H9 (cell line): ENCODE measurements around the gene CMSS1. TPM values are rescaled to one million over a fixed set of nuclear protein-coding genes. Genes with fewer than 3 reads are reported as not detected.

Experiments used
- DNase-seq: peaks from one replicate; pipeline ENCODE4 v3.0.0-alpha.2; 2017
- H2AFZ ChIP-seq: one replicate; pipeline ENCODE4 v1.6.1; 2013; ENCODE audit warnings: mild to moderate bottlenecking, low read length, control low read depth, moderate library complexity
- H2AK5ac ChIP-seq: 2 replicates; pipeline ENCODE4 v1.6.1; 2013; ENCODE audit warnings: low read length, control low read depth, mixed read lengths; ENCODE audit not compliant: insufficient read length
- H2BK120ac ChIP-seq: one replicate; pipeline ENCODE4 v1.6.1; 2013; ENCODE audit warnings: low read depth, mild to moderate bottlenecking, low read length, control low read depth, inconsistent platforms; ENCODE audit not compliant: poor library complexity, severe bottlenecking
- H2BK12ac ChIP-seq: 2 replicates; pipeline ENCODE4 v1.6.1; 2013; ENCODE audit warnings: low read length, control low read depth, mixed read lengths, low read depth; ENCODE audit not compliant: insufficient read length
- H2BK15ac ChIP-seq: 2 replicates; pipeline ENCODE4 v1.6.1; 2013; ENCODE audit warnings: low read depth, low read length, control low read depth
- H2BK20ac ChIP-seq: one replicate; pipeline ENCODE4 v1.6.1; 2013; ENCODE audit warnings: low read depth, mild to moderate bottlenecking, low read length, control low read depth, inconsistent platforms; ENCODE audit not compliant: poor library complexity, severe bottlenecking
- H2BK5ac ChIP-seq: 2 replicates; pipeline ENCODE4 v1.6.1; 2013; ENCODE audit warnings: low read length, control low read depth, mixed read lengths; ENCODE audit not compliant: insufficient read length
- H3K14ac ChIP-seq: 2 replicates; pipeline ENCODE4 v1.6.1; 2013; ENCODE audit warnings: low read length, control low read depth; ENCODE audit not compliant: insufficient read depth
- H3K18ac ChIP-seq: 2 replicates; pipeline ENCODE4 v1.6.1; 2013; ENCODE audit warnings: low read depth, mild to moderate bottlenecking, mixed read lengths, low read length, control low read depth; ENCODE audit not compliant: insufficient read length
- H3K23ac ChIP-seq: 2 replicates; pipeline ENCODE4 v1.6.1; 2013; ENCODE audit warnings: low read length, control low read depth, mixed read lengths, low read depth; ENCODE audit not compliant: insufficient read length
- H3K23me2 ChIP-seq: 2 replicates; pipeline ENCODE4 v1.6.1; 2013; ENCODE audit warnings: low read depth, mild to moderate bottlenecking, mixed read lengths, low read length, control low read depth; ENCODE audit not compliant: insufficient read length, poor library complexity, severe bottlenecking
- H3K27ac ChIP-seq: 2 replicates; pipeline ENCODE4 v1.5.1; 2013; ENCODE audit warnings: low read length, control low read depth, mixed read lengths, low read depth; ENCODE audit not compliant: insufficient read length
- H3K27me3 ChIP-seq: 2 replicates; pipeline ENCODE4 v1.6.1; 2013; ENCODE audit warnings: low read length, control low read depth, inconsistent platforms; ENCODE audit not compliant: insufficient read depth
- H3K4ac ChIP-seq: 2 replicates; pipeline ENCODE4 v1.6.1; 2013; ENCODE audit warnings: low read depth, mild to moderate bottlenecking, control low read depth, inconsistent platforms, low read length, moderate library complexity
- H3K4me1 ChIP-seq: 2 replicates; pipeline ENCODE4 v1.6.1; 2013; ENCODE audit warnings: low read length, control low read depth, inconsistent platforms; ENCODE audit not compliant: insufficient read depth
- H3K4me2 ChIP-seq: 2 replicates; pipeline ENCODE4 v1.6.1; 2013; ENCODE audit warnings: low read length, control low read depth, mixed read lengths; ENCODE audit not compliant: insufficient read length, insufficient read depth
- H3K56ac ChIP-seq: 2 replicates; pipeline ENCODE4 v1.6.1; 2013; ENCODE audit warnings: low read depth, mild to moderate bottlenecking, mixed read lengths, low read length, control low read depth; ENCODE audit not compliant: insufficient read length
- H3K79me1 ChIP-seq: 2 replicates; pipeline ENCODE4 v1.6.1; 2013; ENCODE audit warnings: low read depth, mild to moderate bottlenecking, moderate library complexity, low read length, control low read depth, inconsistent platforms; ENCODE audit not compliant: insufficient read depth, poor library complexity, severe bottlenecking
- H3K79me2 ChIP-seq: 2 replicates; pipeline ENCODE4 v1.6.1; 2013; ENCODE audit warnings: low read length, control low read depth, inconsistent platforms; ENCODE audit not compliant: insufficient read depth
- H3K9ac ChIP-seq: 2 replicates; pipeline ENCODE4 v1.6.1; 2013; ENCODE audit warnings: low read length, control low read depth, mixed read lengths; ENCODE audit not compliant: insufficient read length; ENCODE audit errors: extremely low read depth
- H3K9me3 ChIP-seq: one replicate; pipeline ENCODE4 v1.6.1; 2013; ENCODE audit warnings: low read depth, low read length, inconsistent platforms; ENCODE audit not compliant: control insufficient read depth
- H3T11ph ChIP-seq: one replicate; pipeline ENCODE4 v1.6.1; 2013; ENCODE audit warnings: mild to moderate bottlenecking, low read length, control low read depth, inconsistent platforms
- H4K20me1 ChIP-seq: one replicate; pipeline ENCODE4 v1.6.1; 2013; ENCODE audit not compliant: control insufficient read depth, insufficient read length, insufficient read depth
- H4K5ac ChIP-seq: 2 replicates; pipeline ENCODE4 v1.6.1; 2013; ENCODE audit warnings: low read depth, mild to moderate bottlenecking, mixed read lengths, low read length, control low read depth; ENCODE audit not compliant: insufficient read length
- H4K8ac ChIP-seq: replicated peaks from 2 replicates; pipeline ENCODE4 v1.6.1; 2013; ENCODE audit warnings: low read length, control low read depth, mixed read lengths, low read depth; ENCODE audit not compliant: insufficient read length
- H4K91ac ChIP-seq: 2 replicates; pipeline ENCODE4 v1.6.1; 2013; ENCODE audit warnings: low read depth, mild to moderate bottlenecking, moderate library complexity, mixed read lengths, low read length, control low read depth; ENCODE audit not compliant: insufficient read length
- H3K27ac Mint-ChIP-seq, 3 experiments: 2 replicates in 2 of 3; 3 replicates in 1 of 3; pipeline ENCODE4 v1.8.0; 2020 to 2021; ENCODE audit warnings: mixed read lengths in 3 of 3, mild to moderate bottlenecking in 1 of 3, moderate library complexity in 1 of 3
- H3K27me3 Mint-ChIP-seq: 2 replicates; pipeline ENCODE4 v1.8.0; 2021; ENCODE audit warnings: low read depth, mild to moderate bottlenecking, moderate library complexity, mixed read lengths
- H3K36me3 Mint-ChIP-seq, 3 experiments: 2 replicates in 2 of 3; 3 replicates in 1 of 3; pipeline ENCODE4 v1.8.0; 2020 to 2021; ENCODE audit warnings: low read depth in 3 of 3, mixed read lengths in 3 of 3; ENCODE audit not compliant: insufficient read depth in 1 of 3
- H3K4me1 Mint-ChIP-seq, 2 experiments: 2 replicates each; pipeline ENCODE4 v1.8.0; 2020; ENCODE audit warnings: mixed read lengths in 2 of 2
- H3K4me3 Mint-ChIP-seq, 2 experiments: 2 replicates in 1 of 2; 3 replicates in 1 of 2; pipeline ENCODE4 v1.8.0; 2020 to 2021; ENCODE audit warnings: mild to moderate bottlenecking in 2 of 2, mixed read lengths in 2 of 2, moderate library complexity in 1 of 2
- H3K9me3 Mint-ChIP-seq, 2 experiments: 2 replicates in 1 of 2; 3 replicates in 1 of 2; pipeline ENCODE4 v1.8.0; 2020; ENCODE audit warnings: mild to moderate bottlenecking in 2 of 2, mixed read lengths in 2 of 2, moderate library complexity in 1 of 2
- CTCF ChIP-seq: fragments of 200-600 bp; sonication (generic); conservative IDR thresholded peaks from 3 replicates; pipeline ENCODE4 v1.8.0; 2021; ENCODE audit warnings: antibody characterized with exemption, mild to moderate bottlenecking
- WGBS: extraction: QIAGEN DNeasy Blood & Tissue Kit; methylation state at CpG from one replicate; pipeline ENCODE4 v1.1.7; 2013; ENCODE audit warnings: missing lambda C conversion rate, low lambda C conversion rate, mixed read lengths; ENCODE audit not compliant: insufficient read length; ENCODE audit errors: extremely low coverage; 5-methylcytosine and 5-hydroxymethylcytosine counted together
- total RNA-seq: library from RNA; stranded (reverse); gene quantifications from 2 replicates; pipeline ENCODE4 v1.2.1, GENCODE V29; 2021

CMSS1 gene
- total RNA-seq, 1 experiment from 2014 or later: 61.8 TPM

GRCh38 chr3:99972380-99973104 lies 154.9 kb downstream of the CMSS1 start:
- no peaks in the 10 kb centered on the region for H3K27me3 Mint-ChIP-seq
- no peak overlapping the region for H2BK12ac ChIP-seq

More at GRCh38 chr3:99972380-99973104, 154.9 kb downstream of the CMSS1 start:
- Histone ChIP-seq H4K91ac (no peak overlapping the region), H4K20me1 (no peaks in the 10 kb centered on the region), H2AK5ac (no peak overlapping the region), H3K27me3 (no peaks in the 10 kb centered on the region), H3K4me2 (no peak overlapping the region), H2BK120ac (no peak overlapping the region), H3K79me1 (no peaks in the 10 kb centered on the region), H2BK20ac (no peak overlapping the region), H4K5ac (no peak overlapping the region), H3K9me3 (no peaks in the 10 kb centered on the region), H2BK5ac (no peak overlapping the region), H3K23ac (no peak overlapping the region), H3K79me2 (no peaks in the 10 kb centered on the region), H2BK15ac (no peak overlapping the region), H3K4ac (no peak overlapping the region), H3T11ph (no peak overlapping the region), H3K18ac (no peak overlapping the region), H3K14ac (no peak overlapping the region), H3K56ac (no peak overlapping the region), H4K8ac (no peak overlapping the region), H3K4me1 (no peaks in the 10 kb centered on the region), H3K27ac (no peak overlapping the region), H3K9ac (no peak overlapping the region), H2AFZ (no peak overlapping the region), H3K23me2 (no peaks in the 10 kb centered on the region)
- no peak for TF ChIP-seq CTCF
- peaks cover 0 to 2% (median 0%) of the 10 kb centered on the region in 3 experiments; a peak in 2 of 7 replicates for H3K36me3 Mint-ChIP-seq
- no peaks in the 10 kb centered on the region; a peak in 2 of 5 replicates for H3K9me3 Mint-ChIP-seq
- no peak for DNase-seq
- H3K27ac Mint-ChIP-seq: no peak overlapping the region
- H3K4me1 Mint-ChIP-seq: no peaks in the 10 kb centered on the region
- no CpG with 5 or more reads among the region's 8 CpGs for WGBS
- H3K4me3 Mint-ChIP-seq: no peak overlapping the region
